OCI-LY1 (cell line): Measurements from ENCODE around the gene EMILIN3.

Experiments
- EZH2 ChIP-seq: fragments of 200-600 bp; sonication (generic), shearing (Covaris generic); IDR thresholded peaks from 2 replicates; pipeline ENCODE4 v1.8.0; 2017; ENCODE audit warnings: borderline replicate concordance, mixed run types, mild to moderate bottlenecking, antibody characterized with exemption, low read length, moderate library complexity, mixed read lengths
- TF ChIP-seq, protein P1 (sequence below): fragments of 200-600 bp; sonication (generic), shearing (Covaris generic); IDR thresholded peaks from 2 replicates; pipeline ENCODE4 v1.5.1; 2017; ENCODE audit warnings: mild to moderate bottlenecking, antibody characterized with exemption, low read length, moderate library complexity, mixed read lengths

DNA sequence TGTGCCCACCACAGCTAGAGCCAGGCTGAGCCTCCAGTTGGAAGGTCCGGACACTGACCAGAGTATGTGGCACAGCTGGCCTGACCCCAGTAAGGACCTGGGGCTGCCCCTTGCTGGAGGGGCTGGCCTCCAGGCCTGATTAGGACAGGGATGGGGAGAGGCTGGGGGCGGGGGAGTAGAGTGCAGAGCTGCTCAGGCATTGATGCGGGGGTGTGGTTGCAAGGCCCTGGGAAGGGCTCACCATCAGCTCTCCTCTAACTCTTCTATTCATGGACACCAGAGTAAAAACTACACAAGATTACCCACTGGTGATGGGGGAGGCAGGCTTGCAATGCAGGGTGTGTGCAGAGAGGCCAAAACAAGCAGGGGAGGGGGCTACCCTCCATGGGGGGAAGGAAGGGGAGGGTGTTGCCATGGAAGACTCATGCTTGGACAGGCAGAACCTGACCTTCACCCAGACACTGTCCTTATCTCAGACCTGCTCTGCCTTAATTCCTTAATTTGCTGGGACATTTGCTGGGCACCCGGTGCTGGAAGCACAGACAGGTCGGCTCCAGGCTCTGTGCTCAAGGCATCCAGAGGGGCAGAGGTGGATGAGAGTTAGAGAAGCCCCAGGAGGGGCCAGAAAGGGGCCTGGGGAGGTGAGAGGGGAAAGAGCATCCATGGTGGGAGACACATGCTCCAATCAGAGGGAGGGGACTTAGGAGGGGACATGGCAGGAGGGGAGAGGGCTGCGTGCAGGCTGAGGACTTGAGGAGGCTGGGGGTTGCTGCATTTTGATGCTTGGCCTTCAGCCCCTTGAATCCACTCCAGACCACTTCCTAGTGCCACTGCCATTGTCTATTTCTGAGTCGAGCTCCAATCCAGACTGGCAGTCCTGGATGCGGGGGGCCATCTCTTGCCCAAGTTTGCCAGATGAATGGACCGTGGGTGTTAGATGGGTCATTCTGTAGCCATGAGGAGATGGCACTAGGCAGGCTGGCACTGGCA is 7.6 kb upstream of the EMILIN3 start:
- TF ChIP-seq, protein P1, sequence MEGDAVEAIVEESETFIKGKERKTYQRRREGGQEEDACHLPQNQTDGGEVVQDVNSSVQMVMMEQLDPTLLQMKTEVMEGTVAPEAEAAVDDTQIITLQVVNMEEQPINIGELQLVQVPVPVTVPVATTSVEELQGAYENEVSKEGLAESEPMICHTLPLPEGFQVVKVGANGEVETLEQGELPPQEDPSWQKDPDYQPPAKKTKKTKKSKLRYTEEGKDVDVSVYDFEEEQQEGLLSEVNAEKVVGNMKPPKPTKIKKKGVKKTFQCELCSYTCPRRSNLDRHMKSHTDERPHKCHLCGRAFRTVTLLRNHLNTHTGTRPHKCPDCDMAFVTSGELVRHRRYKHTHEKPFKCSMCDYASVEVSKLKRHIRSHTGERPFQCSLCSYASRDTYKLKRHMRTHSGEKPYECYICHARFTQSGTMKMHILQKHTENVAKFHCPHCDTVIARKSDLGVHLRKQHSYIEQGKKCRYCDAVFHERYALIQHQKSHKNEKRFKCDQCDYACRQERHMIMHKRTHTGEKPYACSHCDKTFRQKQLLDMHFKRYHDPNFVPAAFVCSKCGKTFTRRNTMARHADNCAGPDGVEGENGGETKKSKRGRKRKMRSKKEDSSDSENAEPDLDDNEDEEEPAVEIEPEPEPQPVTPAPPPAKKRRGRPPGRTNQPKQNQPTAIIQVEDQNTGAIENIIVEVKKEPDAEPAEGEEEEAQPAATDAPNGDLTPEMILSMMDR, result no peak
- no peak for TF ChIP-seq EZH2
